Bone marrow (tissue), 2 donors: Measurements from ENCODE around the gene HOXA5.

Experiments used
- DNase-seq, 2 donors: peaks; one replicate each; lab custom pipeline; 2025; lab: John Stamatoyannopoulos, UW

Gene HOXA5

GRCh38 chr7:27119412-27119911, 24.0 kb downstream of the HOXA5 start:
- no peak for DNase-seq

GRCh38 chr7:27118580-27118979, 24.9 kb downstream of the HOXA5 start:
- DNase-seq = no peak

- no peak for DNase-seq
Observed at GRCh38 chr7:27117887-27118491, 25.5 kb downstream of the HOXA5 start.

GRCh38 chr7:27116962-27117886, 26.3 kb downstream of the HOXA5 start:
- no peak for DNase-seq

- no peak for DNase-seq
Observed at GRCh38 chr7:27116031-27116961, 27.2 kb downstream of the HOXA5 start.

GRCh38 chr7:27115221-27116026, 28.1 kb downstream of the HOXA5 start:
- no peak for DNase-seq

GRCh38 chr7:27114881-27115220, 28.6 kb downstream of the HOXA5 start:
- no peak for DNase-seq

- DNase-seq = no peak
Observed at GRCh38 chr7:27113991-27114769, 29.3 kb downstream of the HOXA5 start.

- no peak for DNase-seq
Observed at GRCh38 chr7:27112955-27113949, 30.2 kb downstream of the HOXA5 start.

GRCh38 chr7:27112361-27112760, 31.1 kb downstream of the HOXA5 start:
- DNase-seq = no peak

- no peak for DNase-seq
Observed at GRCh38 chr7:27111751-27112277, 31.7 kb downstream of the HOXA5 start.

GRCh38 chr7:27111042-27111750, 32.3 kb downstream of the HOXA5 start:
- DNase-seq = no peak

- no peak for DNase-seq
Observed at GRCh38 chr7:27110186-27111031, 33.1 kb downstream of the HOXA5 start.

GRCh38 chr7:27109466-27110185, 33.9 kb downstream of the HOXA5 start:
- DNase-seq = no peak

- no peak for DNase-seq
Observed at GRCh38 chr7:27108390-27109127, 34.9 kb downstream of the HOXA5 start.
